ENCODE data around the gene RTN4R.
A peak's percentile ranks its signal among the peaks of the same experiment; 100 is the strongest.
"Not testable (repeated sequence)": the region's sequence is repeated elsewhere in the genome, so short reads cannot be mapped to it uniquely, and the experiment has no call there.

The RTN4R gene

GRCh38 chr22:20272700-20273099 lies 4.6 kb upstream of the RTN4R start:
- Mint-ChIP-seq H3K4me1 (ENCODE audit: low read depth) (no peaks in the 10 kb centered on the region), H3K9me3 (no peaks in the 10 kb centered on the region), H3K36me3 (ENCODE audit: low read depth) (no peaks in the 10 kb centered on the region), H3K27ac (no peak overlapping the region), H3K27me3 (ENCODE audit: low read depth) (peaks cover 4% of the 10 kb centered on the region), H3K4me3 (no peak overlapping the region)

DNA sequence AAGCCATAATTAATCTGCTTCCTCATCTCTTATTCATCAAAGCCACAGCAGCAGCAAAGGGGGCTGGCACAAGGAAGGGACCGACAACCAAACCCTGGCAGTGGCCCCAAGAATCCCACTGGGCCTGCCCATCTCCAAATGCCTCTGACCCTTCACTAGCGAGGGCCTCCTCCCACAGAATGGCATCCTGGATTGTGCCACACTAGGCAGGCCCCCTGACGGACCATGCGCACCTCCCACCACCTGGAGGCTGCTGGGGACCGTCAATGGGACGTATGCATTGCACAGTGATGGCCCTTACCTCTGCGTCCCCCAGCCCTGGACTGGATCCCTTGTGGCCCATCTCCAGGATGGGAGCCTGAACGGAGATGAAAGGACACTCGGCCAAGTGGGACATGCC lies 4.1 kb upstream of the RTN4R start:
- peaks cover 4% of the 10 kb centered on the region for H3K27me3 Mint-ChIP-seq (ENCODE audit: low read depth)
- no peaks in the 10 kb centered on the region for H3K4me1 Mint-ChIP-seq (ENCODE audit: low read depth)
- no peaks in the 10 kb centered on the region for H3K9me3 Mint-ChIP-seq
- no peak overlapping the region for H3K27ac Mint-ChIP-seq
- H3K36me3 Mint-ChIP-seq (ENCODE audit: low read depth): no peaks in the 10 kb centered on the region
- no peak overlapping the region for H3K4me3 Mint-ChIP-seq

DNA sequence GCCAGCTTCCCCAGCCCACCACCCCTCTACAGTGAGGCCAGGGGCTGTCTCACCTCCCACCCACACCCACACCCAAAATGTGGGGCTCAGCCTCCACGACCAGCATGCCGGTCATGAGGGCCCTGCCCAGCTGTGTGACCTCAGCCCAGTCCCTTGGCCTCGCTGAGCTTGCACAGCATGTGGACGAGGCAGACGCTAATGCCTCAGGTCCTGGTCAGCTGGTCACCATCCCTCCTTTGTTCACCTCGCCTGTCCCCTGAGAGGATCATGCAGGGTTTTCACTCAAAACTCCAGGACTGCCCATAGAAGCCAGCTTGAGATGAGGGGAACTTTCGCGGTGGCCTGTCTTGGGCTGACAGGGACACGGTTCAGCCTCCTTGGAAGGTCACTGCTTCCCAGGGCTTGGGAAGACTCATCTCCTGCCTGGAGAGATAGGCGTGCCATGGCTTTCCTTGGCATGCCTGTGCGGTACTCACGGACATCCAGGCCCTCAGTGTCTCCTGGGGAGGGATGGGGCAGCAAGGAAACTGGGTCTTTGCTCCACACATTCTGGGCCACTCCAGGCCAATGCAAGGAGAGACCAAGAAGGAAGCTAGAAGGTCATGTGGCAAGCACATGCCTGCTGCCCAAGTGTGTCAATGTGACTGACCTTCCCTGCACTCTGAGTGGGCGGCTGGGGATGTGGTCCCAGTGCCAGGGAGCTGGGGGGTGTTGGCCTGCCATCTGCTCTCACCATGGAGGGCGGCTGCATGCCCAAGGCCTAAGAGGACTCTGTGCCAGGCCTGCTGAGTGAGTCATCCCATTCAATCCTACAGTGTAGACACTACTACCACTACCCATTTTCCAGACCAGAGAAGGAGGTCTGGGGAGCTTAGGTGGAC lies 3.2 kb upstream of the RTN4R start:
- no peaks in the 10 kb centered on the region for H3K9me3 Mint-ChIP-seq

DNA sequence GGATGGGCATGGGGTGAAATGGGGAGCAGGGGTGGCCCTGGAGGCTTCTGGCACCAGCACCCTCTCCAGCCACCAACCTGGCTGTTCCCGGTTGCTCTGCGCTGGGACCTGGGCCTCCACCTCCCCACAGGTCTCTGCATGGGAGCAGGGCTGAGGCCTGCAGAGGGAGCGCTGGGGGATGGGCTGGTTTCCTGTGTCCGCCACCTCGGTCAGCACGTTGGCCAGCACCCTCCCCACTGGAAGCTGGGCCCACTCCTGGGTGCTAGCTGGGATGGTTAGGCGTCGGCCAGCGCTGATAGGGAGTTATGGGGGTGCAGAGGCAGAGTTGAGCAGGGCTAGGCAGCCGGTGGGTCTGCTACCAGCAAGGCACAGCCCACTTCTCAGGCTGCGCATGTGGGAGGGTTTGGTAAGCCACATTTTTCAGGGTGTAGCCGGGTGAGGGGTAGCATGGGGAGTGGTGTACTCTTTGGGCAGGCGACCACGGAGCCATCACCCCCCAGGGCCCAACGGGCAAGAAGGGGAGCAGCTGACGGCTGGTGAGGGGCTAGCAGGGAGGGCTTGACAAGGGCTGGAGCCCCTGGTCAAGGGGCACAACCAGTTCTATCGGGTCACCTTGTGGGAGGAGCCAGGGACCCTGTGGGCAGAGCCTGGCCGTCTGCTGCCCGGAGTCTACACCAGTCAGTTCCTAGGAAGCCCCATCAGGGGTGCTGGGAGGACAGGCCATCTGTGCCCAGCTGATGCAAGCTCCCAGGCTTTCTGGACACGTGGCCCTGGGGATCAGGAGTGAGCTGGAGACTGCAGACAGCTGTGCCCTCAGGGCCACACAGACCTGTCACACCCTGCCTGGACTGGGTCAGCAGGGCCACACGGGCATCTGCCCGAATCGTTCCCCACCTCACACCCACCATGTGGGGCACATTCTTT lies 2.3 kb upstream of the RTN4R start:
- not testable (repeated sequence) for H3K9me3 Mint-ChIP-seq; H3K4me3 Mint-ChIP-seq; H3K4me1 Mint-ChIP-seq (ENCODE audit: low read depth); H3K36me3 Mint-ChIP-seq (ENCODE audit: low read depth); H3K27ac Mint-ChIP-seq; H3K27me3 Mint-ChIP-seq (ENCODE audit: low read depth)

More for the DNA sequence above, 3.2 kb upstream of the RTN4R start:
- no peak overlapping the region for H3K27ac Mint-ChIP-seq
- H3K36me3 Mint-ChIP-seq (ENCODE audit: low read depth): no peaks in the 10 kb centered on the region
- H3K4me1 Mint-ChIP-seq (ENCODE audit: low read depth): peaks cover 2% of the 10 kb centered on the region
- H3K4me3 Mint-ChIP-seq: no peak overlapping the region
- peaks cover 7% of the 10 kb centered on the region for H3K27me3 Mint-ChIP-seq (ENCODE audit: low read depth)

DNA sequence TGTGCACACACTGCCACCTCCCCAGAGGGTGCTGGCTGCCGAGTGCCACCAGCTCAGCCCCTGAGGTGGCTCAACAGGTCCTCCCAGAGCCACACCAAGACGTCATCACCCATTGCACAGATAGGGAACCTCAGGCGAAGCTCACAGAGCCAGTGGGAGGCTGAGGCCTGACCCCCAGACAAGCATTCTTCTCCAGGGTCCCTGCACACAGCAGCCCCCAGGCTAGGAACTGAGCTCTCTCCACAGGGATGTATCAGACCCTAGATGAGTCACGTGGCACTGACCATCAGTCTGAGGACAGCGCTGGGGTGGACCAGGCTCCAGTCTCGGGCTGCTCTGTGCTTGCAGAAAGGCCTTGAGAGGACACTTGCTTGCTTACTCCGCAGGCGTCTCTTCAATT lies 1.6 kb upstream of the RTN4R start:
- H3K4me3 Mint-ChIP-seq; H3K36me3 Mint-ChIP-seq (ENCODE audit: low read depth): not testable (repeated sequence)

DNA sequence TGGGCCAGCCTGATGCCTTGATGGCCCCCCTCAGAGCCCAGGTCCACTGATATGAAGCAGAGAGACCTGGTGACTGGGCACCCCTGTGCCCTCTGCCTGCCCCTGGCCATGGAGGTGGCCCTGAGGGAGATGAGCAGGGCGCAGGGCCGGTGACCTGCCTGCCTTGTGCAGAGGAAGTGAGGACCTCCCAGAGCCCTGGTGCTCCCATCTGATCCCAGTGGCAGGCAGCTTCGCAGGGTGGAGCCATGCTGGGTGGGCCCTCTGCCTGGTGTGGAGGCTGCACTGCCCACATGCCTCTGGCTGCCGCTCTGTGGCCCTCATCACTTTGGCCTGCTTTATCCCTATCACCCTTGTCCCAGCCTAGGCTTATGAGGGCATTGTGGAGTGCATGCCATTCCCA lies 1.1 kb upstream of the RTN4R start:
- H3K4me3 Mint-ChIP-seq; H3K36me3 Mint-ChIP-seq (ENCODE audit: low read depth); H3K4me1 Mint-ChIP-seq (ENCODE audit: low read depth); H3K27me3 Mint-ChIP-seq (ENCODE audit: low read depth); H3K27ac Mint-ChIP-seq; H3K9me3 Mint-ChIP-seq: not testable (repeated sequence)

More for the DNA sequence above, 1.6 kb upstream of the RTN4R start:
- H3K27me3 Mint-ChIP-seq (ENCODE audit: low read depth); H3K4me1 Mint-ChIP-seq (ENCODE audit: low read depth); H3K27ac Mint-ChIP-seq; H3K9me3 Mint-ChIP-seq: not testable (repeated sequence)

- H3K4me3 Mint-ChIP-seq: no peak overlapping the region
- H3K36me3 Mint-ChIP-seq (ENCODE audit: low read depth): no peaks in the 10 kb centered on the region
- no peak overlapping the region for H3K27ac Mint-ChIP-seq
- peaks cover 2% of the 10 kb centered on the region for H3K4me1 Mint-ChIP-seq (ENCODE audit: low read depth)
- H3K9me3 Mint-ChIP-seq: no peaks in the 10 kb centered on the region
- peaks cover 7% of the 10 kb centered on the region for H3K27me3 Mint-ChIP-seq (ENCODE audit: low read depth)
These were observed 458 bp downstream of the RTN4R start for GRCh38 chr22:20267441-20268278.

GRCh38 chr22:20266667-20267440 lies 1.3 kb downstream of the RTN4R start:
- H3K27me3 Mint-ChIP-seq (ENCODE audit: low read depth); H3K4me1 Mint-ChIP-seq (ENCODE audit: low read depth); H3K36me3 Mint-ChIP-seq (ENCODE audit: low read depth); H3K9me3 Mint-ChIP-seq; H3K27ac Mint-ChIP-seq: not testable (repeated sequence)
- peak overlapping the region; percentile 53 for H3K4me3 Mint-ChIP-seq

DNA sequence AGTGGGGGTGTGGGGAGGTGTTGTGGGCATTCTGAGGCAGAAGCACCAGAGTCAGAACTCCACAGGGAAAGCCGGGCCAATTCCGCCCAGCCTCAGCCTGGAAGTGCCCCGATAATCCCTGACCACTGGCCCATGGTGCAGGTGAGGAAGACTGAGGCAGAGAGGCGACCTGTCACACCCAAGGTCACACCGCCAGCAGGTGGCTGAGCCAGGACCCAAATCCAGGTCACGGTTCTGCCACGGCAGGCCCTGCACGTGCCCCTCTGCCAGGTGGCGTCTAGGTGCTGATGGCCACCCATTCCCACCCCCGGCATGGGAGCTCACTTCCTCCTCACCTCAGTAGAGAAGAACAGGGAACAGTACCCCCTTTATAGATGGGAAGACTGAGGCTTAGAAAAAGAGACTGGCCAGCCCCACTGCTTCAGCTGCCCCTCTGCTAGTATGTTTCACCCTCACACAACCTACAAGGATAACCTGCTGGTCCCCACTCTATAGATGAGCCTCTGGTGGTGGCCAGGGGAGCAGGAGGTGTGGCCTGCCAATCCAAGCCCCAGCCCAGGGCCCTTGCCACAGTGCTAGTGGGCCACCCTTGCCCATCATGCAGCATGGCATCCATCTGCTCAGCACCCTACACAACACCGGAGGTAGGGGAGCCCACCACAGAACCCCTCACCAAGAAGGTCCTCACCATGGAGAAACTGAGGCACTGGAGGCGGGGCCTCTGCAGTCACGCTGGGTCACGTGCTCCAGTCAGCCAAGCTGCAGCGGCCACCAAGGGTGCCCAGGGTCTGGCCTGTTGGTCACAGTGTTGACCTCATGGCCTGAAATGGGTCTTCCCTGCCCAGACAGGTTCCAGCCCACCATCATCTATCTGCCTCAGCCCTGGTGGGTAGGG lies 2.1 kb downstream of the RTN4R start:
- not testable (repeated sequence) for H3K9me3 Mint-ChIP-seq; H3K27ac Mint-ChIP-seq; H3K27me3 Mint-ChIP-seq (ENCODE audit: low read depth); H3K36me3 Mint-ChIP-seq (ENCODE audit: low read depth); H3K4me1 Mint-ChIP-seq (ENCODE audit: low read depth)
- H3K4me3 Mint-ChIP-seq: peak overlapping the region; percentile 53

- Mint-ChIP-seq H3K27ac (no peak overlapping the region), H3K27me3 (ENCODE audit: low read depth) (peaks cover 7% of the 10 kb centered on the region), H3K9me3 (no peaks in the 10 kb centered on the region), H3K4me3 (no peak overlapping the region), H3K4me1 (ENCODE audit: low read depth) (peaks cover 2% of the 10 kb centered on the region), H3K36me3 (ENCODE audit: low read depth) (no peaks in the 10 kb centered on the region)
These were observed 3.3 kb downstream of the RTN4R start for GRCh38 chr22:20264614-20265452.

DNA sequence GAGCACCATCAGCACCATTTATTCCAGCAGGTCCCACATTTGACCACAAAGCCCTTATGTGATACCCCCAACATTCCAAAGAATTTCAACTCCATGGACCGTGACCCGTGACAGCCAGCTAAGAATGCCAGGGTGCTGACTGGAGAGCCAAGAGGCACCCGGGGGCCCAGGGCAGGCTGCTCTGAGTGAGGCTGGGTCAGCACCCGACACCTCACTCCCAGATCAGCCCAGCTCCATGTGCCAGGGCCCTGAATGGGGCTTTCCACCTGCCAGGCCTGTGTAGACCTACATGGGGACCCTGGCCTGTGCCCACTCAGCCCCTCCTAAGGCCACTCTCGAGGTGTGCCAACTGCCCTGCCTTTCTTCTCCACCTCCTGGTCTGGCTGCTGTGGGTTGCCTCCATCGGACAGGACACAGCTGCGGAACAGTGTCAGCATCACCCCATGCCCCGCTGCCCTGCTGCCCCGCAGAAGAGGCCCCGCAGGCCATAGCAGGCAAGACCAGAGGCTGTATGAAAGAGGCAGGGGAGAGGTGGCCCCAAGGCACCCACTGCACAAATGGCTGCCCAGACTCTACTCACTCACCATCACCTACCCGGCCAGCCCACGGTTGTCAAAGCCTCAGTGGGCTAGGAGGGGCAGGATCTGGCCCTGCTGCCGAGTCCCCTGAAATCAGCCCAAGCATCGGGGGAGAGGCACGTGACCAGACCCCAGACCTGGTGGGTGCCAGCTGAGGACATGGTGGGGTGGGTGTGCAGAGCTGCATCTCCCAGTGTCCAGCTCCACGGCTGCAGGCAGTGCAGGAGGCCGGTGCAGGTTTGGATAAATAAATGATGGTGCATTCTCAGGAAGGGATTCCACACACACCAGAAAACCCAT lies 4.5 kb downstream of the RTN4R start:
- H3K36me3 Mint-ChIP-seq (ENCODE audit: low read depth); H3K27ac Mint-ChIP-seq; H3K9me3 Mint-ChIP-seq; H3K4me3 Mint-ChIP-seq; H3K27me3 Mint-ChIP-seq (ENCODE audit: low read depth); H3K4me1 Mint-ChIP-seq (ENCODE audit: low read depth): not testable (repeated sequence)

All from T-helper 1 cell treated with Interleukin-12 subunit alpha and Interleukin-12 subunit beta and Interleukin-4 antibody, amounts not matched to agents 30 μg/mL and 1 μg/mL, for 36 hours (primary cell).